Prostate gland (tissue), 2 donors: ENCODE measurements around the gene ZSWIM9. TPM values are rescaled to one million over a fixed set of nuclear protein-coding genes. Genes with fewer than 3 reads are reported as not detected.

Experiments
- DNase-seq: peaks from one replicate; pipeline ENCODE4 v3.0.0-alpha.2; 2019; ENCODE audit warnings: low spot score
- H3K27ac ChIP-seq, 2 donors: fragments of 200-600 bp; sonication (generic); 2 replicates each; pipeline ENCODE4 v1.5.1; 2017 to 2019
- H3K27me3 ChIP-seq: fragments of 200-600 bp; sonication (generic); replicated peaks from 2 replicates; pipeline ENCODE4 v1.5.1; 2019; ENCODE audit not compliant: insufficient read depth
- H3K36me3 ChIP-seq, 2 donors: fragments of 200-600 bp; sonication (generic); 1 replicate in 1 of 2; 2 replicates in 1 of 2; pipeline versions ENCODE4 v1.5.1 to v1.8.1; 2017 to 2019
- H3K4me1 ChIP-seq: fragments of 200-600 bp; sonication (generic); replicated peaks from 2 replicates; pipeline ENCODE4 v1.5.1; 2019
- H3K4me3 ChIP-seq, 2 donors: fragments of 200-600 bp; sonication (generic); 2 replicates each; pipeline ENCODE4 v1.5.1; 2017 to 2019
- H3K9me3 ChIP-seq: fragments of 200-600 bp; sonication (generic); 2 replicates; pipeline ENCODE4 v1.5.1; 2017
- POLR2A ChIP-seq: fragments of 450-650 bp; IDR thresholded peaks from one replicate; pipeline ENCODE4 v1.6.1; 2016; ENCODE audit warnings: antibody characterized with exemption, mild to moderate bottlenecking
- POLR2AphosphoS5 ChIP-seq: sonication (generic); formaldehyde crosslinking; IDR thresholded peaks from one replicate; pipeline ENCODE4 v1.6.1; 2017; ENCODE audit warnings: antibody characterized with exemption
- WGBS: methylation state at CpG from one replicate; pipeline ENCODE4 v1.1.5; 2018; 5-methylcytosine and 5-hydroxymethylcytosine counted together
- intact Hi-C: fragments of 100-400 bp; cut with DNase I; formaldehyde crosslinking; loops from one replicate; pipeline ENCODE4 v1.14.2; 2022
- total RNA-seq, 2 donors: library from RNA; depleted of rRNA; stranded (reverse); fragments of >200 nt; gene quantifications; one replicate each; pipeline ENCODE4 v1.1.0, GENCODE V29; 2016
- TF ChIP-seq, protein P1 (sequence below), 4 experiments: fragments of 200-600 bp in 2 of 4; fragments of 450-650 bp in 2 of 4; sonication (generic) in 2 of 4; IDR thresholded peaks; 1 replicate in 3 of 4; 2 replicates in 1 of 4; pipeline ENCODE4 v1.5.1; 2016 to 2019; ENCODE audit warnings: antibody characterized with exemption in 4 of 4, mild to moderate bottlenecking in 2 of 4, moderate library complexity in 2 of 4

The ZSWIM9 gene
- total RNA-seq, 2 donors from 2014 or later = 4.1 to 7.2 TPM

DNA sequence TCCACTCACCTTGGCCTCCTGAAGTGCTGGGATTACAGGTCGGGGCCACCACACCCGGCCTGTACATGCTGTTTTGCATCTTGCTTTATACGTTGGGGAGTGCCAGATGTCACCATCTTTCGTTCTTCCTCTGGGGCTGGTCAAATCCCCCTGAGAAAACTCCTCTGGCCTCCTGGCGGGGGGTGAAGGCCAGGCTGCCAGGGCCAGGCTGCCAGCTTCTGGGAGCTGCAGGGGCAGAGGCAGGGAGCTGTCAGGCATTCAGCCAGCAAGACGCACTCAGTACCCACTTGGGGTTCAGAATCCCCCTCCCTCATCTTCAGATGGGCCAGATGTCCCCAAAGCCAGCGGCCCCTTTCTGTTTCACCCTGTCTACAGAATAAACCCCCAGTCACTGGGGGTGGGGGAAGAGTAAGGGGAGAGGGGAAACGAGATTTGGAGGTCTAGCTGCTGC lies 16.1 kb downstream of the ZSWIM9 start:
- WGBS = 87% methylated on average over 8 of the region's 8 CpGs
- TF ChIP-seq, protein P1, sequence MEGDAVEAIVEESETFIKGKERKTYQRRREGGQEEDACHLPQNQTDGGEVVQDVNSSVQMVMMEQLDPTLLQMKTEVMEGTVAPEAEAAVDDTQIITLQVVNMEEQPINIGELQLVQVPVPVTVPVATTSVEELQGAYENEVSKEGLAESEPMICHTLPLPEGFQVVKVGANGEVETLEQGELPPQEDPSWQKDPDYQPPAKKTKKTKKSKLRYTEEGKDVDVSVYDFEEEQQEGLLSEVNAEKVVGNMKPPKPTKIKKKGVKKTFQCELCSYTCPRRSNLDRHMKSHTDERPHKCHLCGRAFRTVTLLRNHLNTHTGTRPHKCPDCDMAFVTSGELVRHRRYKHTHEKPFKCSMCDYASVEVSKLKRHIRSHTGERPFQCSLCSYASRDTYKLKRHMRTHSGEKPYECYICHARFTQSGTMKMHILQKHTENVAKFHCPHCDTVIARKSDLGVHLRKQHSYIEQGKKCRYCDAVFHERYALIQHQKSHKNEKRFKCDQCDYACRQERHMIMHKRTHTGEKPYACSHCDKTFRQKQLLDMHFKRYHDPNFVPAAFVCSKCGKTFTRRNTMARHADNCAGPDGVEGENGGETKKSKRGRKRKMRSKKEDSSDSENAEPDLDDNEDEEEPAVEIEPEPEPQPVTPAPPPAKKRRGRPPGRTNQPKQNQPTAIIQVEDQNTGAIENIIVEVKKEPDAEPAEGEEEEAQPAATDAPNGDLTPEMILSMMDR (IDR thresholded peaks at IDR 0.05) = no peak
- no peak for TF ChIP-seq POLR2A

GRCh38 chr19:48190288-48190884 lies 19.9 kb downstream of the ZSWIM9 start:
- no peaks in the 10 kb centered on the region for H3K36me3 ChIP-seq
- intact Hi-C loops = no loop called here
- no peak overlapping the region for H3K27ac ChIP-seq
- H3K27me3 ChIP-seq = no peaks in the 10 kb centered on the region
- H3K4me3 ChIP-seq = no peak overlapping the region
- H3K9me3 ChIP-seq = no peaks in the 10 kb centered on the region
- H3K4me1 ChIP-seq = no peaks in the 10 kb centered on the region
- no peak for DNase-seq
- no peak for TF ChIP-seq POLR2AphosphoS5
- TF ChIP-seq POLR2A = no peak
- TF ChIP-seq, protein P1 (IDR thresholded peaks at IDR 0.05) = no peak
- 74% methylated on average over 13 of the region's 13 CpGs for WGBS

More for the DNA sequence above, 16.1 kb downstream of the ZSWIM9 start:
- Histone ChIP-seq H3K27ac (no peak overlapping the region), H3K36me3 (no peaks in the 10 kb centered on the region), H3K4me3 (no peak overlapping the region), H3K4me1 (no peaks in the 10 kb centered on the region), H3K27me3 (no peaks in the 10 kb centered on the region), H3K9me3 (no peaks in the 10 kb centered on the region)
- no peak for DNase-seq
- intact Hi-C loops = no loop called here

GRCh38 chr19:48190885-48191284 lies 20.4 kb downstream of the ZSWIM9 start:
- Histone ChIP-seq H3K9me3 (no peaks in the 10 kb centered on the region), H3K4me1 (no peaks in the 10 kb centered on the region), H3K27ac (no peak overlapping the region), H3K36me3 (no peaks in the 10 kb centered on the region), H3K4me3 (no peak overlapping the region), H3K27me3 (no peaks in the 10 kb centered on the region)
- no peak for DNase-seq
- intact Hi-C loops = no loop called here
- TF ChIP-seq POLR2A = no peak
- TF ChIP-seq, protein P1 (IDR thresholded peaks at IDR 0.05) = no peak
- TF ChIP-seq POLR2AphosphoS5 = no peak
- WGBS = 94% methylated on average over 3 of the region's 3 CpGs

- no peak for DNase-seq
These were observed 22.3 kb downstream of the ZSWIM9 start for GRCh38 chr19:48192750-48193149.

More at GRCh38 chr19:48192750-48193149, 22.3 kb downstream of the ZSWIM9 start:
- Histone ChIP-seq H3K27ac (no peak overlapping the region), H3K4me3 (no peak overlapping the region), H3K36me3 (no peaks in the 10 kb centered on the region), H3K9me3 (no peaks in the 10 kb centered on the region), H3K27me3 (no peaks in the 10 kb centered on the region), H3K4me1 (no peaks in the 10 kb centered on the region)
- intact Hi-C loops = no loop called here
- TF ChIP-seq, protein P1 (IDR thresholded peaks at IDR 0.05) = no peak
- no peak for TF ChIP-seq POLR2AphosphoS5
- 82% methylated on average over 7 of the region's 7 CpGs for WGBS
